GM23338 (cell line): Measurements from ENCODE around the gene GNPTAB.

Source experiments
- EZH2 ChIP-seq: fragments of 200-600 bp; sonication (generic); IDR thresholded peaks from one replicate; pipeline ENCODE4 v1.8.0; 2017; ENCODE audit warnings: antibody characterized with exemption, mild to moderate bottlenecking, low read depth; ENCODE audit not compliant: unreplicated experiment
- EZH2phosphoT487 ChIP-seq: fragments of 200-600 bp; sonication (generic); IDR thresholded peaks from one replicate; pipeline ENCODE4 v1.8.1; 2018; ENCODE audit warnings: antibody characterized with exemption; ENCODE audit not compliant: unreplicated experiment
- JUNB ChIP-seq: IDR thresholded peaks from one replicate; pipeline ENCODE4 v1.6.1; 2016; ENCODE audit warnings: antibody characterized with exemption; ENCODE audit not compliant: unreplicated experiment
- NANOG ChIP-seq: IDR thresholded peaks from 2 replicates; pipeline ENCODE4 v1.6.1; 2016; ENCODE audit warnings: antibody characterized with exemption, borderline replicate concordance
- ZNF114 ChIP-seq: fragments of 250-450 bp; sonication (Bioruptor Pico); IDR thresholded peaks from 2 replicates; pipeline ENCODE4 v1.5.0; 2020; ENCODE audit warnings: mild to moderate bottlenecking, moderate library complexity
- TF ChIP-seq, protein P1 (sequence below): IDR thresholded peaks from one replicate; pipeline ENCODE4 v1.6.1; 2018; ENCODE audit warnings: antibody characterized with exemption; ENCODE audit not compliant: unreplicated experiment
- TF ChIP-seq, protein P2 (sequence below), 2 experiments: fragments of 200-600 bp in 1 of 2; sonication (generic) in 1 of 2; conservative IDR thresholded peaks; 2 replicates each; pipeline versions ENCODE4 v1.5.1 to v1.6.1; 2016 to 2017; ENCODE audit warnings: antibody characterized with exemption in 2 of 2, low read depth in 2 of 2, mild to moderate bottlenecking in 2 of 2, moderate library complexity in 1 of 2

GRCh38 chr12:101780599-101780998 is 50.2 kb downstream of the GNPTAB start:
- TF ChIP-seq EZH2 (no peak), ZNF114 (CRISPR knock-in tag) (no peak), EZH2phosphoT487 (no peak), JUNB (no peak), NANOG (no peak)
- TF ChIP-seq, protein P1, sequence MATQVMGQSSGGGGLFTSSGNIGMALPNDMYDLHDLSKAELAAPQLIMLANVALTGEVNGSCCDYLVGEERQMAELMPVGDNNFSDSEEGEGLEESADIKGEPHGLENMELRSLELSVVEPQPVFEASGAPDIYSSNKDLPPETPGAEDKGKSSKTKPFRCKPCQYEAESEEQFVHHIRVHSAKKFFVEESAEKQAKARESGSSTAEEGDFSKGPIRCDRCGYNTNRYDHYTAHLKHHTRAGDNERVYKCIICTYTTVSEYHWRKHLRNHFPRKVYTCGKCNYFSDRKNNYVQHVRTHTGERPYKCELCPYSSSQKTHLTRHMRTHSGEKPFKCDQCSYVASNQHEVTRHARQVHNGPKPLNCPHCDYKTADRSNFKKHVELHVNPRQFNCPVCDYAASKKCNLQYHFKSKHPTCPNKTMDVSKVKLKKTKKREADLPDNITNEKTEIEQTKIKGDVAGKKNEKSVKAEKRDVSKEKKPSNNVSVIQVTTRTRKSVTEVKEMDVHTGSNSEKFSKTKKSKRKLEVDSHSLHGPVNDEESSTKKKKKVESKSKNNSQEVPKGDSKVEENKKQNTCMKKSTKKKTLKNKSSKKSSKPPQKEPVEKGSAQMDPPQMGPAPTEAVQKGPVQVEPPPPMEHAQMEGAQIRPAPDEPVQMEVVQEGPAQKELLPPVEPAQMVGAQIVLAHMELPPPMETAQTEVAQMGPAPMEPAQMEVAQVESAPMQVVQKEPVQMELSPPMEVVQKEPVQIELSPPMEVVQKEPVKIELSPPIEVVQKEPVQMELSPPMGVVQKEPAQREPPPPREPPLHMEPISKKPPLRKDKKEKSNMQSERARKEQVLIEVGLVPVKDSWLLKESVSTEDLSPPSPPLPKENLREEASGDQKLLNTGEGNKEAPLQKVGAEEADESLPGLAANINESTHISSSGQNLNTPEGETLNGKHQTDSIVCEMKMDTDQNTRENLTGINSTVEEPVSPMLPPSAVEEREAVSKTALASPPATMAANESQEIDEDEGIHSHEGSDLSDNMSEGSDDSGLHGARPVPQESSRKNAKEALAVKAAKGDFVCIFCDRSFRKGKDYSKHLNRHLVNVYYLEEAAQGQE = no peak
- TF ChIP-seq, protein P2, sequence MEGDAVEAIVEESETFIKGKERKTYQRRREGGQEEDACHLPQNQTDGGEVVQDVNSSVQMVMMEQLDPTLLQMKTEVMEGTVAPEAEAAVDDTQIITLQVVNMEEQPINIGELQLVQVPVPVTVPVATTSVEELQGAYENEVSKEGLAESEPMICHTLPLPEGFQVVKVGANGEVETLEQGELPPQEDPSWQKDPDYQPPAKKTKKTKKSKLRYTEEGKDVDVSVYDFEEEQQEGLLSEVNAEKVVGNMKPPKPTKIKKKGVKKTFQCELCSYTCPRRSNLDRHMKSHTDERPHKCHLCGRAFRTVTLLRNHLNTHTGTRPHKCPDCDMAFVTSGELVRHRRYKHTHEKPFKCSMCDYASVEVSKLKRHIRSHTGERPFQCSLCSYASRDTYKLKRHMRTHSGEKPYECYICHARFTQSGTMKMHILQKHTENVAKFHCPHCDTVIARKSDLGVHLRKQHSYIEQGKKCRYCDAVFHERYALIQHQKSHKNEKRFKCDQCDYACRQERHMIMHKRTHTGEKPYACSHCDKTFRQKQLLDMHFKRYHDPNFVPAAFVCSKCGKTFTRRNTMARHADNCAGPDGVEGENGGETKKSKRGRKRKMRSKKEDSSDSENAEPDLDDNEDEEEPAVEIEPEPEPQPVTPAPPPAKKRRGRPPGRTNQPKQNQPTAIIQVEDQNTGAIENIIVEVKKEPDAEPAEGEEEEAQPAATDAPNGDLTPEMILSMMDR (conservative IDR thresholded peaks at IDR 0.05; ENCODE audit: low read depth in 2 of 2) = no peak
